A673 (cell line): ENCODE measurements around the gene PRKG1.

Source experiments
- CTCF ChIP-seq: fragments of 300-800, 200-600 bp; sonication (generic); conservative IDR thresholded peaks from 2 replicates; pipeline ENCODE4 v1.5.1; 2017; ENCODE audit warnings: low read depth, mild to moderate bottlenecking, antibody characterized with exemption, low read length, moderate library complexity, mixed read lengths
- EZH2 ChIP-seq: fragments of 200-600 bp; sonication (generic); IDR thresholded peaks from 2 replicates; pipeline ENCODE4 v1.6.1; 2017; ENCODE audit warnings: borderline replicate concordance, low read depth, mild to moderate bottlenecking, mixed read lengths, antibody characterized with exemption, low read length; ENCODE audit not compliant: poor library complexity, severe bottlenecking

- no peak for TF ChIP-seq CTCF
- TF ChIP-seq EZH2, result no peak
These were observed 1223.5 kb downstream of the PRKG1 start for GRCh38 chr10:52297747-52298146.
